Astrocyte of the cerebellum (primary cell): ENCODE data around the gene YPEL2.
"Not testable (repeated sequence)": the region's sequence is repeated elsewhere in the genome, so short reads cannot be mapped to it uniquely, and the experiment has no call there.

Source experiments
- DNase-seq: peaks from one replicate; pipeline ENCODE4 v3.0.0-alpha.2; 2011; ENCODE audit warnings: low read depth
- H3K4me3 ChIP-seq: 2 replicates; pipeline ENCODE4 v1.5.1; 2011; ENCODE audit warnings: mild to moderate bottlenecking, low read depth, low read length, moderate library complexity
- in situ Hi-C: cut with HindIII; loops from 2 replicates; pipeline ENCODE4 v1.10.0; 2017; ENCODE audit warnings: low sequenced_read_pairs
- TF ChIP-seq, protein P1 (sequence below): IDR thresholded peaks from 2 replicates; pipeline ENCODE4 v1.5.1; 2012; ENCODE audit warnings: low read length, low read depth, moderate library complexity, mild to moderate bottlenecking; ENCODE audit errors: missing control alignments

The YPEL2 gene

GRCh38 chr17:59406808-59407381 is 75.4 kb downstream of the YPEL2 start:
- no peak for DNase-seq
- in situ Hi-C loops, result no loop called here
- H3K4me3 ChIP-seq, result no peak overlapping the region
- TF ChIP-seq, protein P1, sequence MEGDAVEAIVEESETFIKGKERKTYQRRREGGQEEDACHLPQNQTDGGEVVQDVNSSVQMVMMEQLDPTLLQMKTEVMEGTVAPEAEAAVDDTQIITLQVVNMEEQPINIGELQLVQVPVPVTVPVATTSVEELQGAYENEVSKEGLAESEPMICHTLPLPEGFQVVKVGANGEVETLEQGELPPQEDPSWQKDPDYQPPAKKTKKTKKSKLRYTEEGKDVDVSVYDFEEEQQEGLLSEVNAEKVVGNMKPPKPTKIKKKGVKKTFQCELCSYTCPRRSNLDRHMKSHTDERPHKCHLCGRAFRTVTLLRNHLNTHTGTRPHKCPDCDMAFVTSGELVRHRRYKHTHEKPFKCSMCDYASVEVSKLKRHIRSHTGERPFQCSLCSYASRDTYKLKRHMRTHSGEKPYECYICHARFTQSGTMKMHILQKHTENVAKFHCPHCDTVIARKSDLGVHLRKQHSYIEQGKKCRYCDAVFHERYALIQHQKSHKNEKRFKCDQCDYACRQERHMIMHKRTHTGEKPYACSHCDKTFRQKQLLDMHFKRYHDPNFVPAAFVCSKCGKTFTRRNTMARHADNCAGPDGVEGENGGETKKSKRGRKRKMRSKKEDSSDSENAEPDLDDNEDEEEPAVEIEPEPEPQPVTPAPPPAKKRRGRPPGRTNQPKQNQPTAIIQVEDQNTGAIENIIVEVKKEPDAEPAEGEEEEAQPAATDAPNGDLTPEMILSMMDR, result no peak

- no peak for DNase-seq
- in situ Hi-C loops, result no loop called here
- TF ChIP-seq, protein P1, result no peak
These were observed 78.0 kb downstream of the YPEL2 start for GRCh38 chr17:59409336-59410048.

DNA sequence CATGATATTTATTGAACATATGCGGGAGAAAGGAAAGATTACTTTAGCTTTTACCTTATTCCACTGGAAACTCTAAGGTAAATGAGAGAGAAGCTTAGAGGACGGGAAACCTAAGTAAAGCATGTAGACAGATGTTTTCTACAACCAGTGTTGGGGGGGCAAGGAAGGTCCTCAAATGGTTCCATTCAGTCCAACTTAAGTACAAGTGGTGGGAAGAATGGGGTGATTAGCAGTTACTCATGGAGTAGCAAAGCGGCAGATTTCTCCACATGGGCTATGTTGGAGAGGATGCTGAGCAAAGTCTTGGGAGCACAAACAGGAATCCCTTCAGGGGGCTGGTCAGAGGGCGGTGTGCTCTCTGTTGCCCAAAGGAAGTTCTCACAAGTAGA is 78.6 kb downstream of the YPEL2 start:
- no peak overlapping the region for H3K4me3 ChIP-seq
- no peak for DNase-seq
- TF ChIP-seq, protein P1, result no peak
- in situ Hi-C loops, result no loop called here

More at GRCh38 chr17:59409336-59410048, 78.0 kb downstream of the YPEL2 start:
- no peak overlapping the region for H3K4me3 ChIP-seq

DNA sequence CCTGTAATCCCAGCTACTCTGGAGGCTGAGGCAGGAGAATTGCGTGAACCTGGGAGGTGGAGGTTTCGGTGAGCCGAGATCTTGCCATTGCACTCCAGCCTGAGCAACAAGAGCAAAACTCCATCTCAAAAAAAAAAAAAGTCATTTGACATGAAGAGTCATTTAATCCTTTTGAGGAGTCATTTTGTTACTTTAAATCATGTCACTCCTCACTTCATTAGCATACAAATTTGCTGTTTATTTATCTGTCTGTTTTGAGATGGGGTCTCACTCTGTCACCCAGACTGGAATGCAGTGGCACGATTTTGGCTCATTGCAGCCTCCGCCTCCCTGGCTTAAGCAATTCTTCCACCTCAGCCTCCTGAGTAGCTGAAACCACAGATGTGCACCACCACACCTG is 81.0 kb downstream of the YPEL2 start:
- in situ Hi-C loops, H3K4me3 ChIP-seq, DNase-seq: not testable (repeated sequence)

DNA sequence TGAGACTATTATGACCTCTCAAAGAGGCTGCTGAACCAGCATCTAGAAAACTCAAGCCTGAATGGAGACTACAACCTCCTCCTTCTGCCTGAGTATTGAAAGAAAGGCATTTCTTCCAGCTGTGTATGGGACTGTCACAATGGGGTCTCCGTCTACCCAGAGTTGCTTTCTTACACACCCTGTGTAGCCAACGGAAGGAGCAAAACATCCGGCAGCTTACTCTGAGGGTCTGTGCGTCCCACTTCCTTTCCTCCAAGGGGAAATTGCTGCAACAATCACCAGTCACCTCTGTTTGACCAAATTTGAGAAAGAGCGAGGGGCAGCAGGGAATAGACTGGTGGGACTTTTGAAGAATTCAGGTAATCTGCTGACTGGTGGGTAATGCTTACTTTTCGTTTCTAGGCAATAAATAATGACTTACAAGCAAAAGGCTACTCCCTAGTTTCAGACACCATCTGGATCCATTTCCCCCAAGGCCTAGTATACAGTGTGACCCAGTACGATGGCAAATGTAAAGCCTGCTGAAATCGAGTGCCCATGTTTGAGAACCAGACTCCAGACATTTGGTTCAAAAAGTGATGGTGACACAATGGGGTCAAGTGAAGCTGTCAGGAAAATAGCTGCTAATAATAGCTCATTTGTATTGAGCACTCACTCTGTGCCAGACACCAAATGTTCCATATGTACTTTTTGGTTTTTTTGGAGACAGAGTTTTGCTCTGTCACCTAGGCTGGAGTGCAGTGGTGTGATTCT is 81.7 kb downstream of the YPEL2 start:
- DNase-seq, result no peak
- TF ChIP-seq, protein P1, result no peak
- in situ Hi-C loops, result no loop called here
- H3K4me3 ChIP-seq, result no peak overlapping the region

DNA sequence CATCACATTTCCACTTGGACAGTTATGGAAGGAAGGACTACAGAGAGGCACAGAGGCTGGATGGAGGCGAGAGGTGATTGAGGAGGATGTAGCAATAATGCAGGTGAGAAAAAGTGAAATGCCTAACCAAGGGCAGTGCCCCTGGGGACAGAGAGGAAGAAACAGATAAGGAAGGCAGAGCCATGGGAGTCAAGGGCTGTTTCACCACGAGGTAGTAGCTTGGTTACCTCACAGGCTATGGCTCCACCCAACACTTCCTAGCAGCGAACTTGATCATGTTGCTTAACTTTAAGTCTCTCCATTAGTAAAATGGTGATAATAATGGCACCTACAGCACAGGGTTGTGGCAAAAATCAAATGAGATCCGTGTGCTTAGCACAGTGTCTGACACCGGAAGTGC is 83.9 kb downstream of the YPEL2 start:
- no peak overlapping the region for H3K4me3 ChIP-seq
- TF ChIP-seq, protein P1, result no peak
- DNase-seq, result no peak
- in situ Hi-C loops, result no loop called here

DNA sequence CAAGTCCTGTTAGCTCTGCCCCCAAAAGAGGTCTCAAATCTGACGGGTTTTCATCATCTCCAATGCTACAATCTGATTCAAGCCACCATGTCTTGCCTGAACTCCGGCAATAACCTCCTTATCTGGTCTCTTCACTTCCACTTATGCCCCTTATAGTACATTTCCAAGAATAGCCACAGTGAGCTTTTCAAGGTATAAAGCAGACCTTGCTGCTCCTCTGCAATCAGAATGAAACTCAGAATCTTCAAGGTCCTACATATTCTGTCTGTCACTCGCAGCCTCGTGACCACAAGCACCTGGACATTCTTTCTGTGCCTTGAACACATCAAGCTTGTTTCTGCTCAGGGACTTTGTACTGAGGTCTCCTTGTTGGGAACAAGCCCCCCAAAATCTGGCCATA is 84.7 kb downstream of the YPEL2 start:
- no peak for DNase-seq
- TF ChIP-seq, protein P1, result no peak
- H3K4me3 ChIP-seq, result no peak overlapping the region
- in situ Hi-C loops, result no loop called here
